ENCODE results near the gene LDB3. TPM values are rescaled to one million over a fixed set of nuclear protein-coding genes. Genes with fewer than 3 reads are reported as not detected.

LDB3 gene
- total and polyA plus RNA-seq, 2 of the 4 experiments (the other 2 are of a cell fraction): 0.36 to 2.6 TPM

DNA sequence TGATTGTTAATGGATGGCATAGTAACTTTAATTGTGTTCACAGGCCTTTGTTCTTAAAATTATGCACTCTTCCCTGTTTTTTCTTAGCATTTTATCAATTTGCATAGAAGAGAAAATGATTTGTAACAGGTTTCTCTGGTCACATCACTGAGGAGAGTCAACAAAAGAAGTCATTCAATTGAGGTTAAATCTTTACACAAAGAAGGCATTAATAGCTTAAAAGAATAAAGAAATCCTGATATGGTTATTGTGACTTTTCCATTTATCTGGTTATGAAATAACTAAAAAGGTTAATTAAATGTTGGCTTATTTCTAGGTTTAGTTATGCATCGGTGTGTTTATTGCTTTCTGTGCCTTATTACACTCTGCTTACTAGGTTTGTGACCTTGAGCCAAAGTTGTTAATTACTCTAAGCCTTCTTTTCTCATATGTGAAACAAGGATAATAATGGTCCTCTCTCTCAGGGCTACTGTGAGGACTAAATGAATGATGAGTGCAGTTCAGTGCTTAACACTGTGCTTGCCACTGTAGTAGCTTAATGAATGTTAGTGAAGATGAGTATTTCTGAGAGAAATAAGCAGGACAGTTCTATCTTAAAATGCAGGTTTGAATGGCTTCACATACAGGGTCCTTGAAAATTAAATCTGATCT, 100.2 kb downstream of the LDB3 start:
- no peak overlapping the region for H3K4me2 ChIP-seq (ENCODE audit: low read depth, low read length)
- H4K91ac ChIP-seq (ENCODE audit: insufficient read depth, low read depth, low read length): no peak overlapping the region
- H2BK15ac ChIP-seq (ENCODE audit: low read depth, low read length): no peak overlapping the region
- H2BK120ac ChIP-seq (ENCODE audit: low read depth, low read length): no peak overlapping the region
- DNase-seq: no peak
- CTCF ChIA-PET: no interaction called here
- H2BK20ac ChIP-seq (ENCODE audit: low read depth, low read length): no peak overlapping the region
- peaks cover 2% of the 10 kb centered on the region; the same call in 1 of the 2 replicates for H3K4me1 ChIP-seq (ENCODE audit: control insufficient read depth, insufficient read depth, low read length)
- intact Hi-C loops (cut with micrococcal nuclease): no loop called here
- no peaks in the 10 kb centered on the region for H3K9me3 ChIP-seq (ENCODE audit: control insufficient read depth, insufficient read depth, low read length)
- H3K18ac ChIP-seq (ENCODE audit: low read depth, low read length): no peak overlapping the region
- no CpG with 5 or more reads among the region's 1 CpG for WGBS, 2 experiments (ENCODE audit: extremely low coverage in 2 of 2, insufficient read length in 1 of 2)
- dilution Hi-C loops (cut with HindIII; ENCODE audit: low sequenced_read_pairs, unreplicated experiment): no loop called here
- H2AK9ac ChIP-seq (replicated peaks; ENCODE audit: low read depth, low read length, poor library complexity): no peak overlapping the region
- no peak overlapping the region for H4K5ac ChIP-seq (ENCODE audit: low read depth, low read length)
- TF ChIP-seq CHD1 (IDR thresholded peaks at IDR 0.05; ENCODE audit: low read depth, low read length) (no peak), CEBPB (IDR thresholded peaks at IDR 0.05; ENCODE audit: low read depth, low read length) (no peak), MAZ (IDR thresholded peaks at IDR 0.05; ENCODE audit: borderline replicate concordance, low read depth, low read length) (no peak), BHLHE40 (IDR thresholded peaks at IDR 0.05; ENCODE audit: low read depth, low read length) (no peak), RFX5 (IDR thresholded peaks at IDR 0.05; ENCODE audit: low read depth, low read length) (no peak), SMC3 (IDR thresholded peaks at IDR 0.05; ENCODE audit: low read depth, low read length) (no peak), POLR2A (IDR thresholded peaks at IDR 0.05; ENCODE audit: low read depth, low read length) (no peak), NFE2L2 (IDR thresholded peaks at IDR 0.05; ENCODE audit: low read depth, low read length) (no peak), RAD21 (IDR thresholded peaks at IDR 0.05; ENCODE audit: low read length) (no peak), RCOR1 (IDR thresholded peaks at IDR 0.05; ENCODE audit: insufficient replicate concordance, low read length) (no peak)
- TF ChIP-seq, protein P1, sequence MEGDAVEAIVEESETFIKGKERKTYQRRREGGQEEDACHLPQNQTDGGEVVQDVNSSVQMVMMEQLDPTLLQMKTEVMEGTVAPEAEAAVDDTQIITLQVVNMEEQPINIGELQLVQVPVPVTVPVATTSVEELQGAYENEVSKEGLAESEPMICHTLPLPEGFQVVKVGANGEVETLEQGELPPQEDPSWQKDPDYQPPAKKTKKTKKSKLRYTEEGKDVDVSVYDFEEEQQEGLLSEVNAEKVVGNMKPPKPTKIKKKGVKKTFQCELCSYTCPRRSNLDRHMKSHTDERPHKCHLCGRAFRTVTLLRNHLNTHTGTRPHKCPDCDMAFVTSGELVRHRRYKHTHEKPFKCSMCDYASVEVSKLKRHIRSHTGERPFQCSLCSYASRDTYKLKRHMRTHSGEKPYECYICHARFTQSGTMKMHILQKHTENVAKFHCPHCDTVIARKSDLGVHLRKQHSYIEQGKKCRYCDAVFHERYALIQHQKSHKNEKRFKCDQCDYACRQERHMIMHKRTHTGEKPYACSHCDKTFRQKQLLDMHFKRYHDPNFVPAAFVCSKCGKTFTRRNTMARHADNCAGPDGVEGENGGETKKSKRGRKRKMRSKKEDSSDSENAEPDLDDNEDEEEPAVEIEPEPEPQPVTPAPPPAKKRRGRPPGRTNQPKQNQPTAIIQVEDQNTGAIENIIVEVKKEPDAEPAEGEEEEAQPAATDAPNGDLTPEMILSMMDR (conservative IDR thresholded peaks at IDR 0.05; ENCODE audit: low read depth, low read length): no peak
- TF ChIP-seq, protein P2, sequence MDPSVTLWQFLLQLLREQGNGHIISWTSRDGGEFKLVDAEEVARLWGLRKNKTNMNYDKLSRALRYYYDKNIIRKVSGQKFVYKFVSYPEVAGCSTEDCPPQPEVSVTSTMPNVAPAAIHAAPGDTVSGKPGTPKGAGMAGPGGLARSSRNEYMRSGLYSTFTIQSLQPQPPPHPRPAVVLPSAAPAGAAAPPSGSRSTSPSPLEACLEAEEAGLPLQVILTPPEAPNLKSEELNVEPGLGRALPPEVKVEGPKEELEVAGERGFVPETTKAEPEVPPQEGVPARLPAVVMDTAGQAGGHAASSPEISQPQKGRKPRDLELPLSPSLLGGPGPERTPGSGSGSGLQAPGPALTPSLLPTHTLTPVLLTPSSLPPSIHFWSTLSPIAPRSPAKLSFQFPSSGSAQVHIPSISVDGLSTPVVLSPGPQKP (IDR thresholded peaks at IDR 0.05; ENCODE audit: borderline replicate concordance, low read depth, low read length): no peak
- TF ChIP-seq, protein P3, sequence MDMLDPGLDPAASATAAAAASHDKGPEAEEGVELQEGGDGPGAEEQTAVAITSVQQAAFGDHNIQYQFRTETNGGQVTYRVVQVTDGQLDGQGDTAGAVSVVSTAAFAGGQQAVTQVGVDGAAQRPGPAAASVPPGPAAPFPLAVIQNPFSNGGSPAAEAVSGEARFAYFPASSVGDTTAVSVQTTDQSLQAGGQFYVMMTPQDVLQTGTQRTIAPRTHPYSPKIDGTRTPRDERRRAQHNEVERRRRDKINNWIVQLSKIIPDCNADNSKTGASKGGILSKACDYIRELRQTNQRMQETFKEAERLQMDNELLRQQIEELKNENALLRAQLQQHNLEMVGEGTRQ (IDR thresholded peaks at IDR 0.05; ENCODE audit: low read depth, low read length): no peak
- peaks cover 15% of the 10 kb centered on the region for H3K9me1 ChIP-seq (ENCODE audit: insufficient read depth, low read length)
- H3K79me1 ChIP-seq (ENCODE audit: low read depth in 1 of 2, low read length in 2 of 2): peaks cover 28 to 57% of the 10 kb centered on the region in 2 experiments
- H4K20me1 ChIP-seq (ENCODE audit: insufficient read depth, low read length): peaks cover 69% of the 10 kb centered on the region
- H2BK5ac ChIP-seq (ENCODE audit: low read depth, low read length, poor library complexity, severe bottlenecking): no peak overlapping the region
- no peak overlapping the region for H3K4me3 ChIP-seq (ENCODE audit: insufficient read depth, low read depth, low read length)
- no peak overlapping the region for H3K14ac ChIP-seq (replicated peaks; ENCODE audit: low read depth, low read length)
- no peak overlapping the region for H3K9ac ChIP-seq (ENCODE audit: low read depth, low read length)
- H3K27ac ChIP-seq (ENCODE audit: insufficient read depth, low read length): no peak overlapping the region
- no TSS peak for BruUV-seq (replicated peaks)
- no peaks in the 10 kb centered on the region for H3K27me3 ChIP-seq (ENCODE audit: control insufficient read depth, insufficient read depth, low read length)
- no peak overlapping the region for H2AK5ac ChIP-seq (ENCODE audit: low read depth, low read length)
- H3K23ac ChIP-seq (ENCODE audit: low read depth, low read length): no peak overlapping the region
- H3K4ac ChIP-seq (ENCODE audit: low read depth, low read length): no peak overlapping the region
- in situ Hi-C loops (cut with MboI; ENCODE audit: low sequenced_read_pairs): no loop called here
- no peak overlapping the region for H4K8ac ChIP-seq (ENCODE audit: low read depth in 2 of 2, low read length in 2 of 2)
- no peak overlapping the region for H3K56ac ChIP-seq (ENCODE audit: extremely low read depth, insufficient read depth, low read length)
- H2AFZ ChIP-seq (replicated peaks; ENCODE audit: low read length, poor library complexity): no peak overlapping the region
- POLR2A ChIA-PET (ENCODE audit: unreplicated experiment): no interaction called here
- no peak for ATAC-seq (ENCODE audit: low read depth)
- no peaks in the 10 kb centered on the region for H3K36me3 ChIP-seq (ENCODE audit: control insufficient read depth, insufficient read depth, low read length)

Data from IMR-90 (cell line).